Ureter (tissue), 1 donor: ENCODE measurements around the gene TMEM87A. TPM values are rescaled to one million over a fixed set of nuclear protein-coding genes. Genes with fewer than 3 reads are reported as not detected.

Experiments used
- DNase-seq: peaks from one replicate; pipeline ENCODE4 v3.0.0-alpha.2; 2020; ENCODE audit warnings: low spot score
- total RNA-seq: library from RNA; stranded (reverse); gene quantifications from one replicate; pipeline ENCODE4 v1.2.4, GENCODE V29; 2023
- donor health status: DM: yes; HTN: yes; CAD: no.

TMEM87A gene
- total RNA-seq, 1 donor from 2014 or later: 87.4 TPM

DNA sequence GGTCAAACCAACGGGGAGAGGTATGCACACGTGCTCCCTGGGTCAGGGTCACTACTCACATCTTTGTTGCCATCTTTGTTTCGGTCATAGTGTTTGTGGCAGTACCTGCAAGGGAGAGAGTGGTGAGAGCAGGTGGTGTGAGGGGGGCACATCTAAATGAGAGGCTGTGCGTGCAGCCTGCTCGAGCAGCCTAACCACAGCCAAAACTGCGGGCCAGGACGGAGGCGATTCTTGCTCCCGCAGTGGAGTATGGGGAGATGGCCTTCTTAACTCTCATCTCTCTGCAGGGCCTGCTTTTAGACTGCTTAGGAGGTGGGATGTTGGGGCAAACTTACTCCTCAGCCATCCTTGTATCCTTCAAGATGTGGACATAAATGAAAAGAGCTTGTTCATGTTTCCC lies 109.9 kb downstream of the TMEM87A start:
- no peak for DNase-seq

Other genes with a start within 250 kb of the TMEM87A start
- 0.13 TPM for gene PLA2G4D, start 178.9 kb downstream of the TMEM87A start, total RNA-seq
- 47.8 TPM for gene PLA2G4F, start 116.8 kb downstream of the TMEM87A start, total RNA-seq
- gene VPS39, start 65.1 kb downstream of the TMEM87A start, total RNA-seq: 96.7 TPM
- 47.0 TPM for gene GANC, start 232 bp downstream of the TMEM87A start, total RNA-seq
- 18.9 TPM for gene CAPN3, start 86.1 kb upstream of the TMEM87A start, total RNA-seq
- gene ZNF106, start 217.7 kb upstream of the TMEM87A start, total RNA-seq: 58.9 TPM
- gene SNAP23, start 222.2 kb upstream of the TMEM87A start, total RNA-seq: 68.6 TPM